GM12878 (cell line): Measurements from ENCODE around the gene C1QL1. TPM values are rescaled to one million over a fixed set of nuclear protein-coding genes. Genes with fewer than 3 reads are reported as not detected.

Source experiments
- ATAC-seq: fragments of 200-7000 bp; cut with Tn5 transposase; 3 replicates; pipeline ENCODE4 v1.9.1; 2020; ENCODE audit warnings: mild to moderate bottlenecking, moderate library complexity
- BruUV-seq: library from RNA; stranded (reverse); fragments of 400-500 nt; replicated peaks from 2 replicates; lab custom pipeline; 2021; lab: Mats Ljungman, UMichigan
- CTCF ChIA-PET: fragments of 300-600 bp; sonication (Branson Sonifier 250); formaldehyde crosslinking; extraction: SDS; loops from one replicate; lab custom pipeline; 2021; ENCODE audit warnings: inconsistent platforms; lab: Yijun Ruan, JAX
- POLR2A ChIA-PET: fragments of 350-600 bp; formaldehyde crosslinking; extraction: SDS; loops from one replicate; lab custom pipeline; 2021; ENCODE audit warnings: inconsistent platforms; lab: Charles Lee
- RAD21 ChIA-PET: fragments of 300-600 bp; sonication (Branson Sonifier 250); formaldehyde crosslinking; loops from one replicate; lab custom pipeline; 2023; ENCODE audit warnings: antibody characterized with exemption; ENCODE audit not compliant: unreplicated experiment; lab: Charles Lee
- SMC1A ChIA-PET: fragments of 300-600 bp; sonication (Branson Sonifier 250); formaldehyde crosslinking; loops from one replicate; lab custom pipeline; 2023; ENCODE audit not compliant: unreplicated experiment, uncharacterized antibody; lab: Charles Lee
- DNase-seq: peaks from one replicate; pipeline ENCODE4 v3.0.0-alpha.2; 2011; ENCODE audit warnings: low read depth, low spot score
- FAIRE-seq: peaks from 3 replicates; lab custom pipeline; 2011; peaks lifted over from hg19 to GRCh38; lab: Jason Lieb, UNC
- H2AFZ ChIP-seq: 2 replicates; pipeline ENCODE4 v1.6.0; 2011; ENCODE audit warnings: low read depth, low read length, control low read depth; ENCODE audit not compliant: control insufficient read depth
- H3K27ac ChIP-seq: 2 replicates; pipeline ENCODE4 v1.5.1; 2011; ENCODE audit warnings: control low read depth; ENCODE audit not compliant: control insufficient read depth, insufficient read depth
- H3K27me3 ChIP-seq, 2 experiments: replicated peaks in 1 of 2; 2 replicates each; pipeline versions ENCODE4 v1.6.0 to v1.6.1; 2011; ENCODE audit warnings: low read length in 1 of 2; ENCODE audit not compliant: control insufficient read depth in 2 of 2, insufficient read depth in 2 of 2
- H3K36me3 ChIP-seq, 2 experiments: 2 replicates each; pipeline ENCODE4 v1.5.1; 2011; ENCODE audit warnings: low read length in 1 of 2; ENCODE audit not compliant: control insufficient read depth in 2 of 2, insufficient read depth in 2 of 2
- H3K4me1 ChIP-seq: 2 replicates; pipeline ENCODE4 v1.6.1; 2011; ENCODE audit warnings: mild to moderate bottlenecking, low read length, moderate library complexity, mixed read lengths; ENCODE audit not compliant: control insufficient read depth, insufficient read depth
- H3K4me2 ChIP-seq: 2 replicates; pipeline ENCODE4 v1.6.0; 2011; ENCODE audit warnings: control low read depth; ENCODE audit not compliant: control insufficient read depth, insufficient read depth
- H3K4me3 ChIP-seq: fragments of 200-600 bp; sonication (generic); 2 replicates; pipeline ENCODE4 v1.5.1; 2016
- H3K79me2 ChIP-seq: 2 replicates; pipeline ENCODE4 v1.6.0; 2011; ENCODE audit warnings: low read length; ENCODE audit not compliant: control insufficient read depth, insufficient read depth
- H3K9ac ChIP-seq: 2 replicates; pipeline ENCODE4 v1.8.0; 2011; ENCODE audit warnings: low read length, control low read depth, mixed read lengths; ENCODE audit not compliant: control insufficient read depth, insufficient read depth
- H3K9me3 ChIP-seq: replicated peaks from 3 replicates; pipeline ENCODE4 v1.5.1; 2011; ENCODE audit warnings: mild to moderate bottlenecking, low read length; ENCODE audit not compliant: control insufficient read depth, insufficient read depth
- H4K20me1 ChIP-seq: 2 replicates; pipeline ENCODE4 v1.6.0; 2011; ENCODE audit not compliant: control insufficient read depth, insufficient read depth
- IKZF1 ChIP-seq: fragments of 450-650 bp; conservative IDR thresholded peaks from 2 replicates; pipeline ENCODE4 v1.6.1; 2017; ENCODE audit warnings: antibody characterized with exemption, mild to moderate bottlenecking
- JUNB ChIP-seq: IDR thresholded peaks from 2 replicates; pipeline ENCODE4 v1.6.1; 2016; ENCODE audit warnings: antibody characterized with exemption, mild to moderate bottlenecking
- MTA2 ChIP-seq: fragments of 450-650 bp; IDR thresholded peaks from 2 replicates; pipeline ENCODE4 v1.6.1; 2016; ENCODE audit warnings: low read depth, mild to moderate bottlenecking, moderate library complexity
- MXI1 ChIP-seq: fragments of 150-350 bp; IDR thresholded peaks from 2 replicates; pipeline ENCODE4 v1.6.1; 2011; ENCODE audit warnings: low read depth, mild to moderate bottlenecking, inconsistent platforms, low read length, improper control_type of control experiment
- NFXL1 ChIP-seq: fragments of 450-650 bp; IDR thresholded peaks from 2 replicates; pipeline ENCODE4 v1.6.1; 2017; ENCODE audit warnings: antibody characterized with exemption, mild to moderate bottlenecking, borderline replicate concordance
- NFYA ChIP-seq: IDR thresholded peaks from 2 replicates; pipeline ENCODE4 v1.6.1; 2011; ENCODE audit warnings: low read depth, mild to moderate bottlenecking, low read length, improper control_type of control experiment, borderline replicate concordance
- NFYB ChIP-seq: IDR thresholded peaks from 2 replicates; pipeline ENCODE4 v1.6.1; 2011; ENCODE audit warnings: low read depth, mild to moderate bottlenecking, low read length, improper control_type of control experiment, moderate library complexity; ENCODE audit not compliant: insufficient read depth
- SMC3 ChIP-seq: IDR thresholded peaks from 2 replicates; pipeline ENCODE4 v1.6.1; 2011; ENCODE audit warnings: low read length, improper control_type of control experiment, borderline replicate concordance
- STAT1 ChIP-seq: fragments of 450-650 bp; conservative IDR thresholded peaks from 2 replicates; pipeline ENCODE4 v1.6.1; 2014; ENCODE audit warnings: antibody characterized with exemption, mild to moderate bottlenecking
- TARDBP ChIP-seq: IDR thresholded peaks from 2 replicates; pipeline ENCODE4 v1.6.1; 2016; ENCODE audit warnings: borderline replicate concordance
- TBL1XR1 ChIP-seq: IDR thresholded peaks from 2 replicates; pipeline ENCODE4 v1.6.1; 2012; ENCODE audit warnings: low read depth, low read length, improper control_type of control experiment
- ZNF207 ChIP-seq: fragments of 450-650 bp; IDR thresholded peaks from 2 replicates; pipeline ENCODE4 v1.6.1; 2014; ENCODE audit warnings: antibody characterized with exemption, mild to moderate bottlenecking, borderline replicate concordance
- WGBS: methylation state at CpG from one replicate; pipeline ENCODE4 v1.1.6; 2016; ENCODE audit warnings: low lambda C conversion rate; ENCODE audit not compliant: insufficient replicate concordance, insufficient coverage; ENCODE audit errors: missing lambda C conversion rate; 5-methylcytosine and 5-hydroxymethylcytosine counted together
- in situ Hi-C: fragments of 300-500 bp; cut with MboI; formaldehyde crosslinking; loops from 9 replicates; pipeline ENCODE4 v1.14.3; 2018; ENCODE audit warnings: mixed read lengths
- intact Hi-C: fragments of 100-400 bp; cut with micrococcal nuclease; formaldehyde crosslinking; loops from one replicate; pipeline ENCODE4 v1.14.2; 2022; ENCODE audit not compliant: unreplicated experiment
- polyA plus RNA-seq, 11 experiments: library from polyadenylated mRNA; depleted of rRNA in 4 of 11; unstranded in 6 of 11; stranded (reverse) in 5 of 11; fragments of >200 nt; fragmentation: Nextera tagmentation in 4 of 11; fragmentation: Illumina TruSeq in 1 of 11; extraction: Ambion mirVana in 4 of 11; extraction: Trizol in 1 of 11; gene quantifications; 1 replicate in 1 of 11; 2 replicates in 10 of 11; pipeline versions ENCODE4 v1.2.1 to v1.2.3, GENCODE V29; 2011 to 2016; ENCODE audit warnings: inconsistent platforms in 2 of 11, missing spikeins in 2 of 11, low read depth in 1 of 11
- total RNA-seq, 4 experiments: library from RNA; depleted of rRNA in 3 of 4; stranded (reverse); fragments of >200 nt in 3 of 4; fragmentation: Illumina TruSeq in 1 of 4; extraction: Trizol in 1 of 4; gene quantifications; 2 replicates each; pipeline versions ENCODE4 v1.2.1 to v1.2.3, GENCODE V29; 2013 to 2021
- TF ChIP-seq, protein P1 (sequence below): IDR thresholded peaks from 2 replicates; pipeline ENCODE4 v1.6.1; 2011; ENCODE audit warnings: borderline replicate concordance, low read depth, mild to moderate bottlenecking, moderate library complexity, mixed read lengths, low read length; ENCODE audit not compliant: insufficient read depth; ENCODE audit errors: extremely low read length
- TF ChIP-seq, protein P2 (sequence below), 3 experiments: IDR thresholded peaks in 2 of 3; conservative IDR thresholded peaks in 1 of 3; 2 replicates each; pipeline ENCODE4 v1.5.1; 2011; ENCODE audit warnings: low read depth in 3 of 3, low read length in 3 of 3, mild to moderate bottlenecking in 3 of 3, control low read depth in 2 of 3, moderate library complexity in 2 of 3, inconsistent platforms in 1 of 3, mixed read lengths in 1 of 3; ENCODE audit not compliant: control insufficient read depth in 2 of 3, insufficient read depth in 1 of 3; ENCODE audit errors: extremely low read depth in 1 of 3
- TF ChIP-seq, protein P3 (sequence below): IDR thresholded peaks from 2 replicates; pipeline ENCODE4 v1.6.1; 2011; ENCODE audit warnings: mild to moderate bottlenecking, low read depth, low read length, moderate library complexity; ENCODE audit not compliant: insufficient replicate concordance
- TF ChIP-seq, protein P4 (sequence below): IDR thresholded peaks from 2 replicates; pipeline ENCODE4 v1.6.1; 2012; ENCODE audit warnings: low read depth, low read length, improper control_type of control experiment

C1QL1 gene
- total and polyA plus RNA-seq, 10 of the 15 experiments (the other 5 are each of a cell fraction or from before 2014, with no cell fraction given), result not detected

DNA sequence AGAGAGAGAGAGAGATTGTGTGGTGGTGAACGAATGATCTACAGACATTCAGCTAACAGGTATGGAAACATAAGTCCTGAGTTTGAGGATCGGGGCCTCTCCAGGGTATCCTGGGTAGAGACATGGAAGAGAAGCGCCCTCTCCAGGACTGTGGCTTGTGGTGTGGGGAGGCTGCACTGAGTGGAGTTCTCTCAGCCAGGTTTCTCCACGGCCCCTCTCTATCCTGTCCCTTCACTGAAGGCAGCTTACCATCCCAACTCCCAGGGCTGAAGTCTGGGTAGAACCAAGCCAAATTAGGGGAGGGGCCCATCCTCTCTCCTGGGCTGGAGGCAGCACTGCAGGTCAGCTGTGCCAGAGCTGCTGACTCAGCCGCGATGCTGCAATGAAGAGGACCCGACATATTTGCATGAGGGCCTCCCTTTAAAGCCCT, 6.2 kb downstream of the C1QL1 start:
- Histone ChIP-seq H3K4me1 (no peaks in the 10 kb centered on the region), H3K4me2 (no peak overlapping the region), H3K27ac (no peak overlapping the region), H2AFZ (no peak overlapping the region), H3K79me2 (no peaks in the 10 kb centered on the region), H3K9ac (no peak overlapping the region), H3K27me3 (peaks cover 13 to 14% of the 10 kb centered on the region in 2 experiments), H4K20me1 (no peaks in the 10 kb centered on the region), H3K9me3 (no peaks in the 10 kb centered on the region), H3K36me3 (no peaks in the 10 kb centered on the region), H3K4me3 (no peak overlapping the region)
- no peak for ATAC-seq
- RAD21 ChIA-PET, result interaction anchor here (1.3 kb wide), 1 partner anchor 41 kb away, joined by 4 read pairs; no protein-coding TSS in a partner anchor
- no peak for FAIRE-seq
- SMC1A ChIA-PET, result no interaction called here
- in situ Hi-C loops, result no loop called here
- 29% methylated on average over 6 of the region's 7 CpGs for WGBS
- POLR2A ChIA-PET, result no interaction called here
- intact Hi-C loops, result no loop called here
- TF ChIP-seq SMC3 (no peak), TBL1XR1 (no peak), NFYA (no peak), ZNF207 (no peak), MTA2 (no peak), JUNB (no peak), IKZF1 (no peak), NFXL1 (no peak), MXI1 (no peak), STAT1 (no peak), TARDBP (no peak), NFYB (no peak)
- TF ChIP-seq, protein P1, sequence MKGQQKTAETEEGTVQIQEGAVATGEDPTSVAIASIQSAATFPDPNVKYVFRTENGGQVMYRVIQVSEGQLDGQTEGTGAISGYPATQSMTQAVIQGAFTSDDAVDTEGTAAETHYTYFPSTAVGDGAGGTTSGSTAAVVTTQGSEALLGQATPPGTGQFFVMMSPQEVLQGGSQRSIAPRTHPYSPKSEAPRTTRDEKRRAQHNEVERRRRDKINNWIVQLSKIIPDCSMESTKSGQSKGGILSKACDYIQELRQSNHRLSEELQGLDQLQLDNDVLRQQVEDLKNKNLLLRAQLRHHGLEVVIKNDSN, result no peak
- TF ChIP-seq, protein P2, sequence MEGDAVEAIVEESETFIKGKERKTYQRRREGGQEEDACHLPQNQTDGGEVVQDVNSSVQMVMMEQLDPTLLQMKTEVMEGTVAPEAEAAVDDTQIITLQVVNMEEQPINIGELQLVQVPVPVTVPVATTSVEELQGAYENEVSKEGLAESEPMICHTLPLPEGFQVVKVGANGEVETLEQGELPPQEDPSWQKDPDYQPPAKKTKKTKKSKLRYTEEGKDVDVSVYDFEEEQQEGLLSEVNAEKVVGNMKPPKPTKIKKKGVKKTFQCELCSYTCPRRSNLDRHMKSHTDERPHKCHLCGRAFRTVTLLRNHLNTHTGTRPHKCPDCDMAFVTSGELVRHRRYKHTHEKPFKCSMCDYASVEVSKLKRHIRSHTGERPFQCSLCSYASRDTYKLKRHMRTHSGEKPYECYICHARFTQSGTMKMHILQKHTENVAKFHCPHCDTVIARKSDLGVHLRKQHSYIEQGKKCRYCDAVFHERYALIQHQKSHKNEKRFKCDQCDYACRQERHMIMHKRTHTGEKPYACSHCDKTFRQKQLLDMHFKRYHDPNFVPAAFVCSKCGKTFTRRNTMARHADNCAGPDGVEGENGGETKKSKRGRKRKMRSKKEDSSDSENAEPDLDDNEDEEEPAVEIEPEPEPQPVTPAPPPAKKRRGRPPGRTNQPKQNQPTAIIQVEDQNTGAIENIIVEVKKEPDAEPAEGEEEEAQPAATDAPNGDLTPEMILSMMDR (IDR thresholded peaks at IDR 0.05 in 2 of 3, conservative IDR thresholded peaks at IDR 0.05 in 1 of 3; ENCODE audit: control insufficient read depth in 2 of 3, extremely low read depth in 1 of 3, insufficient read depth in 1 of 3, low read depth in 3 of 3, low read length in 3 of 3), result no peak
- TF ChIP-seq, protein P3, sequence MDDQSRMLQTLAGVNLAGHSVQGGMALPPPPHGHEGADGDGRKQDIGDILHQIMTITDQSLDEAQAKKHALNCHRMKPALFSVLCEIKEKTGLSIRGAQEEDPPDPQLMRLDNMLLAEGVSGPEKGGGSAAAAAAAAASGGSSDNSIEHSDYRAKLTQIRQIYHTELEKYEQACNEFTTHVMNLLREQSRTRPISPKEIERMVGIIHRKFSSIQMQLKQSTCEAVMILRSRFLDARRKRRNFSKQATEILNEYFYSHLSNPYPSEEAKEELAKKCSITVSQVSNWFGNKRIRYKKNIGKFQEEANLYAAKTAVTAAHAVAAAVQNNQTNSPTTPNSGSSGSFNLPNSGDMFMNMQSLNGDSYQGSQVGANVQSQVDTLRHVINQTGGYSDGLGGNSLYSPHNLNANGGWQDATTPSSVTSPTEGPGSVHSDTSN, result no peak
- TF ChIP-seq, protein P4, sequence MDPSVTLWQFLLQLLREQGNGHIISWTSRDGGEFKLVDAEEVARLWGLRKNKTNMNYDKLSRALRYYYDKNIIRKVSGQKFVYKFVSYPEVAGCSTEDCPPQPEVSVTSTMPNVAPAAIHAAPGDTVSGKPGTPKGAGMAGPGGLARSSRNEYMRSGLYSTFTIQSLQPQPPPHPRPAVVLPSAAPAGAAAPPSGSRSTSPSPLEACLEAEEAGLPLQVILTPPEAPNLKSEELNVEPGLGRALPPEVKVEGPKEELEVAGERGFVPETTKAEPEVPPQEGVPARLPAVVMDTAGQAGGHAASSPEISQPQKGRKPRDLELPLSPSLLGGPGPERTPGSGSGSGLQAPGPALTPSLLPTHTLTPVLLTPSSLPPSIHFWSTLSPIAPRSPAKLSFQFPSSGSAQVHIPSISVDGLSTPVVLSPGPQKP, result no peak
- CTCF ChIA-PET, result interaction anchor here (0.8 to 2.5 kb wide), 2 partner anchors 41 to 53 kb away, joined by 3 to 12 read pairs; no protein-coding TSS in a partner anchor
- BruUV-seq, result no TSS peak
- no peak for DNase-seq
